DMS53 treated with DMSO at 0.1 percent for 48 hours (cell line): Measurements from ENCODE around the gene GOLGA6L9.
"Not testable (repeated sequence)": the region's sequence is repeated elsewhere in the genome, so short reads cannot be mapped to it uniquely, and the experiment has no call there.

Source experiments
- DNase-seq: peaks from one replicate; lab custom pipeline; 2025; ENCODE audit not compliant: unreplicated experiment; lab: John Stamatoyannopoulos, UW

Gene GOLGA6L9

GRCh38 chr15:82429693-82430092 is at the start of gene GOLGA6L9:
Gene GOLGA6L9, plus strand, starts transcription at chr15:82429816. Its CDS starts 264 bp downstream, at chr15:82430080.
- not testable (repeated sequence) for DNase-seq

GRCh38 chr15:82381330-82381955 is 48.2 kb upstream of the GOLGA6L9 start:
- not testable (repeated sequence) for DNase-seq

GRCh38 chr15:82387209-82387608 is 42.4 kb upstream of the GOLGA6L9 start:
- not testable (repeated sequence) for DNase-seq

GRCh38 chr15:82390152-82390551 is 39.5 kb upstream of the GOLGA6L9 start:
- not testable (repeated sequence) for DNase-seq

GRCh38 chr15:82392077-82392476 is 37.5 kb upstream of the GOLGA6L9 start:
- not testable (repeated sequence) for DNase-seq

- DNase-seq = no peak
Measured at GRCh38 chr15:82393671-82394070, 35.9 kb upstream of the GOLGA6L9 start.

GRCh38 chr15:82395788-82396187 is 33.8 kb upstream of the GOLGA6L9 start:
- not testable (repeated sequence) for DNase-seq

GRCh38 chr15:82397817-82398216 is 31.8 kb upstream of the GOLGA6L9 start:
- DNase-seq = no peak

GRCh38 chr15:82398785-82399184 is 30.8 kb upstream of the GOLGA6L9 start:
- no peak for DNase-seq

- not testable (repeated sequence) for DNase-seq
Measured at GRCh38 chr15:82399366-82400103, 30.1 kb upstream of the GOLGA6L9 start.

- DNase-seq = not testable (repeated sequence)
Measured at GRCh38 chr15:82401918-82402317, 27.7 kb upstream of the GOLGA6L9 start.

GRCh38 chr15:82402341-82402740 is 27.3 kb upstream of the GOLGA6L9 start:
- not testable (repeated sequence) for DNase-seq

- not testable (repeated sequence) for DNase-seq
Measured at GRCh38 chr15:82406211-82406610, 23.4 kb upstream of the GOLGA6L9 start.

- DNase-seq = not testable (repeated sequence)
Measured at GRCh38 chr15:82410306-82410705, 19.3 kb upstream of the GOLGA6L9 start.

GRCh38 chr15:82411595-82411994 is 18.0 kb upstream of the GOLGA6L9 start:
- not testable (repeated sequence) for DNase-seq

- DNase-seq = peak; percentile 10
Measured at GRCh38 chr15:82414525-82415191, 15.0 kb upstream of the GOLGA6L9 start.

- DNase-seq = not testable (repeated sequence)
Measured at GRCh38 chr15:82420516-82420915, 9.1 kb upstream of the GOLGA6L9 start.

- not testable (repeated sequence) for DNase-seq
Measured at GRCh38 chr15:82420966-82421365, 8.7 kb upstream of the GOLGA6L9 start.

- DNase-seq = not testable (repeated sequence)
Measured at GRCh38 chr15:82427117-82427516, 2.5 kb upstream of the GOLGA6L9 start.

GRCh38 chr15:82445420-82445819 is 15.8 kb downstream of the GOLGA6L9 start:
- not testable (repeated sequence) for DNase-seq

- not testable (repeated sequence) for DNase-seq
Measured at GRCh38 chr15:82457336-82457735, 27.7 kb downstream of the GOLGA6L9 start.

- not testable (repeated sequence) for DNase-seq
Measured at GRCh38 chr15:82465629-82466028, 36.0 kb downstream of the GOLGA6L9 start.
